ENCODE data around the gene ENTR1.

The ENTR1 gene

DNA sequence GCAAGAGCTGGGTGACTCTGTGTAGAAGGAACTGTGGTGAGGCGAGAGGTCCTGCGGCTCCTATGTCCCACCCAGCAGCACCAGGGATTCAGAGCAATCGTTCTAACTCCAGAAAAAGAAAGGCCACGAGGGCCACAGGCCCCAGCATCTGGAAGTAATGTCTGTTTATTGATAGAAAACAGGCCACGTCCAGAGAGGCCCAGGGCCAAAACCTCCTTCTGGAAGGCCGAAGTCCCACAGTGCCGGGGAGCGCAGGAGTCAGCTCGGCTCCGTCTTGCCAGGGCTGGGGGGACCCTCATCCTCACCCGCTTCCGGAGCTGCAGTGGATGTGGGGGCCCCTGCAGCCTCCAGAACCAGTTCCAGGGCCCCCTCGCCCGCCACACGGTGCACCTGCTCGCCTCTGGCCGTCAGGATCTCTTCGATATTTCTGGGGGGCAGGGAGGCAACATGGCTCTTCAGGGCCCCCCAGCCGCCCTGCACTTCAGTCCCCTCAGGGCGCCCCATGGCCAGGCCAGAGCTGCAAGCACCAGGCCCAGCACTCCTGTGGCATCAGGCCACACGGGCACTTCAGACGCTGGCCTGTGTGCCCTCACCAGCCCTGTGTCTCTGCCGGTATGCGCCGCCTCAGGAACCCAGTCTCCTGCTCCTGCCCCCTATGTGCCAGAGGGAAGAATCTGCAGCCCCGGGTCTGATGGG, 48.5 kb downstream of the ENTR1 start:
- Mint-ChIP-seq H3K4me3 (no peak overlapping the region), H3K4me1 (ENCODE audit: low read depth) (peaks cover 5% of the 10 kb centered on the region), H3K9me3 (ENCODE audit: low read depth) (no peaks in the 10 kb centered on the region), H3K36me3 (no peaks in the 10 kb centered on the region), H3K27me3 (no peaks in the 10 kb centered on the region), H3K27ac (no peak overlapping the region)

DNA sequence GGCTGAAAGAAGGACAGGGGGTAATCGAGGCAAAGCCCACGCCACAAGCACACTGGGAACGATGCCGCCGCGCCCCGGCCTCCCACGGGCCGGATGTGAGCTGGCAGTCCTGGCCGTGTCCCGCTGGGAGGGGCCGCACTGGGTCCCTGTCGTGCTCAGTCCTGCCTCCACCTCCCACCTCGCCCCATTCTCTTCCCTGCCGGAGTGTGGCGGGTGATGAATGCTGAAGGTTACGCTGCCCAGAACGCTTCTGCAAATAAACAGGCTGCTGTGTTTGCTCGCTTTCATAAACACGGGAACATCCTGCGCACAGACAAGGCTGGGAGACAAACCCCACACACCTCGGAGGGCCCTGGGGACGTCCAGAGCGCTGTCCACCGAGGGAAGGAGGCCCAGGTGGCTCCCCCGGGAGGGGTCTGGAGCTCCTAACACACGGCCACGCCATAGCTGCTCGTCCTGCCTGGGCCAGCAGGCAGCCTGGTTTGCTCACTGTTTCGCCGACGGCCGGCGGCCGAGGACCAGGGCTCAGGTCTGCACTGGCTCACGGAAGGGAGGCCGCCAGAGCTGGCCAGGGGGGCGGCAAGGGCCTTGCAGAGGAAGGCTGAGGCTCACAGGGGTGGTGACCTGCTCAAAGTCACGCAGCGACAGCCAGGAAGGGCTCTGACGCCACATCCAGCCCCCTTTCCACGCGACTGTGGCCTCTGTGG, 49.2 kb downstream of the ENTR1 start:
- no peak overlapping the region for H3K27ac Mint-ChIP-seq
- no peak overlapping the region for H3K4me3 Mint-ChIP-seq
- no peaks in the 10 kb centered on the region for H3K27me3 Mint-ChIP-seq
- H3K9me3 Mint-ChIP-seq (ENCODE audit: low read depth) = no peaks in the 10 kb centered on the region
- no peaks in the 10 kb centered on the region for H3K36me3 Mint-ChIP-seq
- peaks cover 5% of the 10 kb centered on the region for H3K4me1 Mint-ChIP-seq (ENCODE audit: low read depth)

- H3K4me1 Mint-ChIP-seq (ENCODE audit: low read depth) = peaks cover 3% of the 10 kb centered on the region
- H3K4me3 Mint-ChIP-seq = no peak overlapping the region
- no peaks in the 10 kb centered on the region for H3K36me3 Mint-ChIP-seq
- H3K27ac Mint-ChIP-seq = no peak overlapping the region
- H3K27me3 Mint-ChIP-seq = no peaks in the 10 kb centered on the region
- H3K9me3 Mint-ChIP-seq (ENCODE audit: low read depth) = no peaks in the 10 kb centered on the region
Observed at GRCh38 chr9:136359774-136360718, 50.4 kb downstream of the ENTR1 start.

GRCh38 chr9:136358888-136359287, 51.5 kb downstream of the ENTR1 start:
- no peaks in the 10 kb centered on the region for H3K9me3 Mint-ChIP-seq (ENCODE audit: low read depth)

GRCh38 chr9:136358016-136358415, 52.4 kb downstream of the ENTR1 start:
- no peaks in the 10 kb centered on the region for H3K36me3 Mint-ChIP-seq
- H3K27me3 Mint-ChIP-seq = no peaks in the 10 kb centered on the region
- H3K4me3 Mint-ChIP-seq = no peak overlapping the region
- no peaks in the 10 kb centered on the region for H3K9me3 Mint-ChIP-seq (ENCODE audit: low read depth)
- H3K27ac Mint-ChIP-seq = no peak overlapping the region
- H3K4me1 Mint-ChIP-seq (ENCODE audit: low read depth) = peaks cover 3% of the 10 kb centered on the region

More at GRCh38 chr9:136358888-136359287, 51.5 kb downstream of the ENTR1 start:
- Mint-ChIP-seq H3K27ac (no peak overlapping the region), H3K4me1 (ENCODE audit: low read depth) (peaks cover 3% of the 10 kb centered on the region), H3K27me3 (no peaks in the 10 kb centered on the region), H3K36me3 (no peaks in the 10 kb centered on the region), H3K4me3 (no peak overlapping the region)

DNA sequence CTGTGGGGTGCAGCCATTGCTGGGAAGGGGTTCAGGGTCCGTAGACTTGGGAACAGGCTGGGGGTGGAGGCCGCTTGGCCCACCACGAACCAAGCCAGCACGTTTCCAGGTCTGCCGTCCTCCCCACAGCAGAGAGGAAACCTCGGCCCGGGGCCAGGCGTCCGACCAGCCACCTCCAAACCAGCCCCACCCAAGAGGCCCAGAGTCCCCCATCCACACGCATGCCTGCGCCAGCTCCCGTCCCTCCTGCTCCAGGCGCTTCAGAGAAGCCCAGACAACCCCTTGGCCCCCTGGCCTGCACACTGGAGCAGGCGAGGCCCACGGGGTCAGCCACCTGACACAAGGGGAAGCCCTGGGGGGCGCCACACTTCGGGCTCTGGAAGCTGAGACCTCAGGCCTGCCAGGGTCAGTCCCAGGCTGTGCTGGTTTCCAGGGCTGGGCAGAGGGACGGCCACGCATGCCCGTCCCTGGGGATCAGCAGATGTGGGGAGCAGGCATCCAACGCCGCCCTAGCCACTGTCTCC, 53.1 kb downstream of the ENTR1 start:
- Mint-ChIP-seq H3K4me3 (no peak overlapping the region), H3K4me1 (ENCODE audit: low read depth) (no peaks in the 10 kb centered on the region), H3K27me3 (no peaks in the 10 kb centered on the region), H3K27ac (no peak overlapping the region), H3K9me3 (ENCODE audit: low read depth) (no peaks in the 10 kb centered on the region), H3K36me3 (no peaks in the 10 kb centered on the region)

GRCh38 chr9:136355616-136356557, 54.5 kb downstream of the ENTR1 start:
- no peaks in the 10 kb centered on the region for H3K9me3 Mint-ChIP-seq (ENCODE audit: low read depth)
- no peaks in the 10 kb centered on the region for H3K36me3 Mint-ChIP-seq
- no peaks in the 10 kb centered on the region for H3K27me3 Mint-ChIP-seq
- no peak overlapping the region for H3K4me3 Mint-ChIP-seq
- H3K27ac Mint-ChIP-seq = no peak overlapping the region
- no peaks in the 10 kb centered on the region for H3K4me1 Mint-ChIP-seq (ENCODE audit: low read depth)

GRCh38 chr9:136354592-136355085, 55.8 kb downstream of the ENTR1 start:
- no peaks in the 10 kb centered on the region for H3K27me3 Mint-ChIP-seq
- no peaks in the 10 kb centered on the region for H3K36me3 Mint-ChIP-seq
- no peaks in the 10 kb centered on the region for H3K9me3 Mint-ChIP-seq (ENCODE audit: low read depth)
- H3K4me1 Mint-ChIP-seq (ENCODE audit: low read depth) = no peaks in the 10 kb centered on the region
- H3K4me3 Mint-ChIP-seq = no peak overlapping the region
- H3K27ac Mint-ChIP-seq = no peak overlapping the region

DNA sequence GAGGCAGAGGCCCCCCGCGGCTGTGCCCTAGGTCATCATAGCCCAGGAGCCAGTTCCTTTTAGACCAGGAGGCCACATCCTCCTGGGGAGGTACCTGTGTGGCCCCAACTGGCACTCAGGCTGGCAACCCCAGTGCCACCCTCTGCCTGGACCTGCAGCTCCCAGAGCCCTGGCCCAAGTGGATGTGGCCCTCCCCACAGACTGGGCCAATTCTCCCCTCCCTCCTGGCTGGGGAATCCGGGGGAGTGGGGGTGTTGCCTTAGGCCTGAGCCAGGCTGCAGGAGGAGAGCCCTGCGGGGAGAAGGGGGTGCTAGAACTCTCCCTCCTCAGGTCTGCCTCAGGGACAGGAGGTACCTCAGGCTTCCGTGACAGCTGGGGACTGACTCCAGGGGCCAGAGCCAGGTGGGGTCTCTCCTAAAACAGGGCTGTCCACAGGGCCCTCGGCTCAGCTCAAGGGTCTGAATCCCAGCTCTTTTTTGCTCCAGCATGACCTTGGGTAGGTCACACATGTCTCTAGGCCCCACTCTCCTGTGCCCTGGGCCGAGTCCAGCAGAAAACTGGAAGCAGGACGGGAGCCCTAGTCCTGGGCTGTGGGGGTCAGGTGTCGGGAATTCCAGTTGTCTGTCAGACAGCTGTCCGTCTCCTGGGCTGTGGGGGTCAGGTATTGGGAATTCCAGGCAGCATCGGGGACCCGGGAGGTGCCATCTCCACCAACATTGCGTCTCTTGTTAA, 56.5 kb downstream of the ENTR1 start:
- no peaks in the 10 kb centered on the region for H3K9me3 Mint-ChIP-seq (ENCODE audit: low read depth)
- H3K4me1 Mint-ChIP-seq (ENCODE audit: low read depth) = no peaks in the 10 kb centered on the region
- H3K27me3 Mint-ChIP-seq = no peaks in the 10 kb centered on the region
- H3K27ac Mint-ChIP-seq = no peak overlapping the region
- H3K4me3 Mint-ChIP-seq = no peak overlapping the region
- no peaks in the 10 kb centered on the region for H3K36me3 Mint-ChIP-seq

DNA sequence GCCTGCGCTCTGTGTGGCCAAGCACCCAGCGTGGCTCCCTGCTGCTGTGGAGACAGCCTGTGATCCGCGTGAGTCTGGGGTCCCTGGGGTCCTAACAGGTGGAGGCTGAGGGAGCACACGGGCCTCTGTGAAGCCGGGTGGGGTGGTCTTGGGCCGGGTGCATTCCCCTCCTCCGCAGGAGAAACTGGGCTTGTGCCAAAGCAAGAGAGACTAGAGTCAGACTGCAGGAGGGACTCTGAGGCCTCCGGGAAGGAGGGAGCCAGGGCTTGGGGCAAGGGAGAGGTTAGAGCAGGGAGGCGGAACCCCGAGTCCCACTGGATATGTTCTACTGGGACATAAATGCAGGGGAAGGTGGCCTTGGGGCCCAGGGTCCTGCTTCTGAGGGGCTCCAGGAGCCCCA, 57.3 kb downstream of the ENTR1 start:
- Mint-ChIP-seq H3K4me1 (ENCODE audit: low read depth) (no peaks in the 10 kb centered on the region), H3K4me3 (no peak overlapping the region), H3K27me3 (no peaks in the 10 kb centered on the region), H3K36me3 (no peaks in the 10 kb centered on the region), H3K9me3 (ENCODE audit: low read depth) (no peaks in the 10 kb centered on the region), H3K27ac (no peak overlapping the region)

GRCh38 chr9:136352682-136353081, 57.7 kb downstream of the ENTR1 start:
- Mint-ChIP-seq H3K9me3 (ENCODE audit: low read depth) (no peaks in the 10 kb centered on the region), H3K4me1 (ENCODE audit: low read depth) (no peaks in the 10 kb centered on the region), H3K27me3 (no peaks in the 10 kb centered on the region), H3K4me3 (no peak overlapping the region), H3K36me3 (no peaks in the 10 kb centered on the region), H3K27ac (no peak overlapping the region)
